ENCODE data around the gene EPB41L4A.

DNA sequence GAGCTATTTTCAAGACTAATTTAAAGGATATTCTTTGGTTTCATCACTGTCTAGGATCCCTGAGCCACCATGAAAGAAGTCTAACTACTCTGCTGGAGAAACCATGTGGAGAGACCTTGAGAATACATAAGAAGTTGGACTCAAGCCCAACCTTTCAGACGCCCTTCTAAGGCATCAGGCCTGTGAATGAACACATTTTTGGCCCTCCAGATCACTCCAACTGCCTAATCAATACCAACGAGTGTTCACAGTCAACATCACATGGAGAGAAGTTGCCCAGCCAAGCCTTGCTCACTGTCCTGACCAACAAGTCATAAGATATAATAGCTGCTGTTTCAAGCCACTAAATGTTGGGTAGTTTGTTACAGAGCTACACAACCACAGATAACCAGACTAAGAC is 100.7 kb downstream of the EPB41L4A start:
- no peak for TF ChIP-seq CTCF (IDR thresholded peaks at IDR 0.05)
- TF ChIP-seq POLR2A (IDR thresholded peaks at IDR 0.05): no peak
- no peak for TF ChIP-seq EP300 (IDR thresholded peaks at IDR 0.05)
- TF ChIP-seq POLR2AphosphoS5 (IDR thresholded peaks at IDR 0.05): no peak

Data from stomach (tissue), 4 donors.